RCC 7860 (cell line): ENCODE data around the gene SHISAL2A.

Source experiments
- DNase-seq: peaks from one replicate; pipeline ENCODE4 v3.0.0-alpha.2; 2015; ENCODE audit warnings: low spot score
- FAIRE-seq: peaks from 2 replicates; lab custom pipeline; 2012; peaks lifted over from hg19 to GRCh38; lab: Jason Lieb, UNC

Gene SHISAL2A

GRCh38 chr1:52658795-52659194 lies 25.8 kb downstream of the SHISAL2A start:
- no peak for FAIRE-seq
- DNase-seq: no peak

- FAIRE-seq: no peak
- no peak for DNase-seq
Observed at GRCh38 chr1:52659356-52659755, 26.4 kb downstream of the SHISAL2A start.

- no peak for FAIRE-seq
Observed at GRCh38 chr1:52659851-52660596, 27.1 kb downstream of the SHISAL2A start.

GRCh38 chr1:52660807-52661206 lies 27.8 kb downstream of the SHISAL2A start:
- FAIRE-seq (no peak), DNase-seq (no peak)

More at GRCh38 chr1:52659851-52660596, 27.1 kb downstream of the SHISAL2A start:
- DNase-seq: no peak

GRCh38 chr1:52662645-52663313 lies 29.8 kb downstream of the SHISAL2A start:
- DNase-seq (no peak), FAIRE-seq (no peak)

- FAIRE-seq (no peak), DNase-seq (no peak)
Observed at GRCh38 chr1:52663716-52664115, 30.7 kb downstream of the SHISAL2A start.

GRCh38 chr1:52665006-52665941 lies 32.3 kb downstream of the SHISAL2A start:
- no peak for DNase-seq
- FAIRE-seq: no peak

- FAIRE-seq (no peak), DNase-seq (no peak)
Observed at GRCh38 chr1:52667290-52667689, 34.3 kb downstream of the SHISAL2A start.

GRCh38 chr1:52667984-52668383 lies 35.0 kb downstream of the SHISAL2A start:
- FAIRE-seq: no peak
- no peak for DNase-seq

- DNase-seq: no peak
- FAIRE-seq: no peak
Observed at GRCh38 chr1:52668711-52669110, 35.7 kb downstream of the SHISAL2A start.

- DNase-seq: no peak
- FAIRE-seq: no peak
Observed at GRCh38 chr1:52669696-52670095, 36.7 kb downstream of the SHISAL2A start.

- FAIRE-seq: no peak
Observed at GRCh38 chr1:52670604-52671003, 37.6 kb downstream of the SHISAL2A start.

GRCh38 chr1:52672946-52673345 lies 40.0 kb downstream of the SHISAL2A start:
- DNase-seq: no peak
- no peak for FAIRE-seq

More at GRCh38 chr1:52670604-52671003, 37.6 kb downstream of the SHISAL2A start:
- no peak for DNase-seq

- FAIRE-seq (no peak), DNase-seq (no peak)
Observed at GRCh38 chr1:52673513-52673912, 40.5 kb downstream of the SHISAL2A start.

- DNase-seq (peak; percentile 20), FAIRE-seq (no peak)
Observed at GRCh38 chr1:52674497-52675384, 41.8 kb downstream of the SHISAL2A start.

GRCh38 chr1:52676249-52676903 lies 43.4 kb downstream of the SHISAL2A start:
- FAIRE-seq (no peak), DNase-seq (no peak)

- DNase-seq (no peak), FAIRE-seq (no peak)
Observed at GRCh38 chr1:52677076-52677806, 44.3 kb downstream of the SHISAL2A start.

- FAIRE-seq: no peak
- DNase-seq: no peak
Observed at GRCh38 chr1:52679048-52679447, 46.1 kb downstream of the SHISAL2A start.

GRCh38 chr1:52679498-52679897 lies 46.5 kb downstream of the SHISAL2A start:
- FAIRE-seq (no peak), DNase-seq (no peak)
